Esophagus muscularis mucosa (tissue), 4 donors: ENCODE measurements around the gene ELANE.

Experiments used
- CTCF ChIP-seq, 3 experiments: fragments of 200-600 bp in 2 of 3; fragments of 450-650 bp in 1 of 3; sonication (generic) in 2 of 3; IDR thresholded peaks; one replicate each; pipeline ENCODE4 v1.5.1; 2017 to 2019; ENCODE audit warnings: antibody characterized with exemption in 3 of 3, mild to moderate bottlenecking in 2 of 3, moderate library complexity in 1 of 3
- EP300 ChIP-seq: sonication (generic); formaldehyde crosslinking; IDR thresholded peaks from one replicate; pipeline ENCODE4 v1.6.1; 2017; ENCODE audit warnings: antibody characterized with exemption
- POLR2A ChIP-seq: fragments of 450-650 bp; IDR thresholded peaks from one replicate; pipeline ENCODE4 v1.6.1; 2017; ENCODE audit warnings: antibody characterized with exemption, moderate library complexity, mild to moderate bottlenecking, low read depth
- POLR2AphosphoS5 ChIP-seq, 2 donors: sonication (generic); formaldehyde crosslinking; IDR thresholded peaks; one replicate each; pipeline ENCODE4 v1.6.1; 2017; ENCODE audit warnings: antibody characterized with exemption in 2 of 2

GRCh38 chr19:872266-872951, 20.3 kb downstream of the ELANE start:
- TF ChIP-seq POLR2AphosphoS5 (IDR thresholded peaks at IDR 0.05) (no peak), CTCF (IDR thresholded peaks at IDR 0.05) (no peak), POLR2A (no peak), EP300 (no peak)
